PFSK-1 (cell line): Measurements from ENCODE around the gene FAM219A.

Experiments
- POLR2AphosphoS5 ChIP-seq: IDR thresholded peaks from 2 replicates; pipeline ENCODE4 v1.6.1; 2012; ENCODE audit warnings: low read depth, mild to moderate bottlenecking, control low read depth, low read length, moderate library complexity
- REST ChIP-seq, 2 experiments: IDR thresholded peaks; 2 replicates each; pipeline versions ENCODE4 v1.6.1 to v1.8.0; 2011 to 2012; ENCODE audit warnings: low read depth in 2 of 2, low read length in 2 of 2, control low read depth in 1 of 2, inconsistent platforms in 1 of 2, mild to moderate bottlenecking in 1 of 2, moderate library complexity in 1 of 2; ENCODE audit not compliant: insufficient read depth in 1 of 2

GRCh38 chr9:34373749-34374148 lies 84.6 kb downstream of the FAM219A start:
- TF ChIP-seq POLR2AphosphoS5 = no peak
- TF ChIP-seq REST (IDR thresholded peaks at IDR 0.05; ENCODE audit: insufficient read depth in 1 of 2, low read depth in 2 of 2, low read length in 2 of 2) = no peak
